GM18951 (cell line): ENCODE results near the gene PON3.

Source experiments
- POLR2A ChIP-seq: IDR thresholded peaks from 4 replicates; pipeline ENCODE4 v1.6.1; 2011; ENCODE audit warnings: mild to moderate bottlenecking; ENCODE audit not compliant: insufficient read length, insufficient read depth; ENCODE audit errors: extremely low read depth
- in situ Hi-C: fragments of 300-500 bp; cut with MboI; formaldehyde crosslinking; loops from one replicate; pipeline ENCODE4 v1.12.0; 2022; ENCODE audit warnings: low sequenced_read_pairs, mixed read lengths, inconsistent platforms; ENCODE audit not compliant: unreplicated experiment

PON3 gene

DNA sequence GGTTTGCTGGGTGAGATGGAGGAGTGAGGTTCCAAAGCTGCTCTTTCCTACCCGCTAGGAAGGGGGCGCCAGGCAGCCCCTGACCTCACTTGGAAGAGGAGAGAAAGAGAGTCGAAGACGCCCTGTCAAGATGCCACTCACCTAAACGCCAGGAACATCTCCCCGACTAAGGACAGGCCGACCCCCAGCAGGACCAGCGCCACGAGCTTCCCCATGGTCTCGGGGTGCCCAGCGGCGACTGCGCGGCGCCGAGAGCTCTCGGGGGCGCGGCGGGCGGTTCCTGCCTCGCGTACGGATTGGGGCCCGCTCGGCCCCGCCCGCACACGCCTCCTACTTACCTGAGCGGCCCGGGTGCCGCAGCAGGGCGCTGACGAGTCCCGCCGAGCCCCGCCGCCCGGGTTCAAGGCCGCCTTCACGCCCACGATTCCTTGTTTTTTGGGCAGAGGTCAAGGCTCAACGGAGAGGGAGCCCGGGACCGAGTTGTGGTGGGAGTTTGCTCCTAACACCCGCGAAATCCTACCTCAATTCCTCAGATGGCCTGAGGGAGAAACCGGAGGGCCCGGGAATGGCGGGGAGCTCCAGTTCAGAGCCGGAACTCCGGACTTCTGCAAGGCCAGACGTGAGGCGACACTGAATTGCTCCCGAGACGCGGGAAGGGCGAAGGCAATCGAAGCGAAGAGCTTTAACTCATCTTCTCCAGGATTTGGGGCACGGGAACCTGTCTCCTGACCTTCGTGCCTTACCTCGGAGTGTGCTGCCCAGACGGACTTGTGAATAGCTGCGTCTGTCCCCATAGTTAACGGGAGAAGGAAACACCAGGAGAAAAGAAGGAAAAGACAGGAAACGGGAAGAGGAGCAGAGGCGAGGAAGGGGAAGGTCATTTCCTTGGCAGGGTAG, at the start of gene PON3:
TSS of gene PON3 (minus strand) at position 240 of the 897 bp plus-strand sequence. CDS start at position 215, 25 bp downstream.
- TF ChIP-seq POLR2A = no peak
- in situ Hi-C loops = no loop called here

GRCh38 chr7:95444796-95445195, 48.6 kb upstream of the PON3 start:
- TF ChIP-seq POLR2A = no peak
- in situ Hi-C loops = no loop called here

GRCh38 chr7:95441042-95441823, 45.1 kb upstream of the PON3 start:
- in situ Hi-C loops = no loop called here
- TF ChIP-seq POLR2A = no peak

GRCh38 chr7:95440394-95441038, 44.3 kb upstream of the PON3 start:
- in situ Hi-C loops = no loop called here
- TF ChIP-seq POLR2A = no peak

DNA sequence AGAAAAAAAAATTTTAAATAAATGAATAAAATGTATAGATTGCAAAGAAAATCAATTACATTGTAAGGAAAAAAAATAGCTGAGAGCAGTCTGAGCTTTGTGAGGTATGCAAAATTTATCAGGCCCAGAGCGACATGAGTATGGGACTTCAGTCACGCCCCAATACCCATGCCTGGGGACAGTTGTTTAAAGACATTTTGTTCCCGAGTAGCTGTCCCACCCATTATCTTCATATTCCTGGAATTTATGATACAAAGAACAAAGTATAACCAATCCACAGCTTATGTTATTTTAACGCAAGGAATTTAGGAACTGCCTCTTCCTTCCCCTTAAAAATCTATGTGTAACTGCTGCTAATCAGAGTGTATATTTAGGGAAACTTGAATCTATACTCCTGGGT, 40.2 kb upstream of the PON3 start:
- in situ Hi-C loops = no loop called here
- TF ChIP-seq POLR2A = no peak

DNA sequence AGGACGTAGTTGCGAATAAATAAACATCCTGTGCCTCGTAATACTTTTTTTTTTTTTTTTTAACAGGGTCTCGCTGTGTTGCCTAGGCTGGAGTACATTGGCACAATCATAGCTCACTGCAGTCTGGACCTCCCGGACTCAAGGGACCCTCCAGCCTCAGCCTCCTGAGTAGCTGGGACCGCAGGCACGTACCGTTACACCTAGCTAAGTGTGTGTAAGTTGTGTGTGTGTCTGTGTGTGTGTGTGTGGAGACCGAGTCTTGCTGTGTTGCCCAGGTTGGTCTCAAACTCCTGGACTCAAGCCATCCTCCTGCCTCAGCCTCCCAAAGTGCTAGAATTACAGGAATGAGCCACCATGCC, 39.2 kb upstream of the PON3 start:
- no peak for TF ChIP-seq POLR2A
- in situ Hi-C loops = no loop called here

- in situ Hi-C loops = no loop called here
- peak; percentile 59 for TF ChIP-seq POLR2A
Measured at GRCh38 chr7:95434557-95435421, 38.6 kb upstream of the PON3 start, which contains the start of gene PON2. PON2 (minus strand) TSS chr7:95435028; CDS start chr7:95434951, 77 bp downstream.

DNA sequence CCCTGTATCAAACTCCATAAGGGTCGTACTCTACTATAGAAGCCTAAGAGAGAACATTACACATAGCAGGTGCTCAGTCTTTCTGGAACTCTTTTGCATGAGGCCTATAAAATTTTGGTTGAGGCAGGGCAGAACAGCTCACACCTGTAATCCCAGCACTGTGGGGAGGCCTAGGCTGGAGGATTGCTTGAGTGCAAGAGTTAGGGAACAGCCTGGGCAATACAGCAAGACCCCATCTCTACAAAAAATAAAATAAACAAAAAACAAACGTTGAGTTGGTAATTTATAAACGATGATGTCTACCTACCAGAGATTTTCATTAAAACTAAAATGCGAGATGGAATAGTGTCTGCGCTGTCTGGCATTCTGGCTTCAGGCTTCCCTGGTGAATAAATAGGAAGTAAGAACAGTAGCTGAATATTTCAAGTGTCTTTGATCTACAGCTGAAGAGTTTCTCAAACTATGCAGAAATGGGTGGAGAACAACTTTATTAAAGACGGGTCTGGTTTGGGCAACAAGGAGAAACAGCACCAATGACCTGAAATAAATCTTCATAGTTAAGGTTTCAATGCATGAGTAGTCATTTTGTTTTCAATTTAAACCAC, 37.9 kb upstream of the PON3 start:
- TF ChIP-seq POLR2A = no peak
- in situ Hi-C loops = no loop called here

GRCh38 chr7:95433129-95433528, 37.0 kb upstream of the PON3 start:
- no peak for TF ChIP-seq POLR2A
- in situ Hi-C loops = no loop called here

DNA sequence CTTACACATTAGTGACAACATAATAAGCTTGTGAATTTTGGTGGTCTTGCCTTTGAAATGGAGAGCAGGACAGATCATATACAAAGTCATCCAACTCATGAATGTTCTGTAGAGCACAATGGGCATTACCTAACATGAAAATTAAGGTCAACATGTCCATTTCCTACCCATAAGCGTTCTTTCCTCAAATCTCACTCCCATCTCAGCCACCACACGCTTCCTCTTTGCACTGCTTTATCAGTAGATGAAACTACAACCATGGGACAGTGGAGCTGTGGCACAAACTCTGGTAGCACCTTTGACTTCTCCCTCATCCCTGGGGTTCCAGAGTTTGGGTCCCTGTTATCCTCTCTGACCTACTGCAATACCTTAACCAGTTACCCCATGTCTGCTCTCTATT, 36.4 kb upstream of the PON3 start:
- no peak for TF ChIP-seq POLR2A
- in situ Hi-C loops = no loop called here

DNA sequence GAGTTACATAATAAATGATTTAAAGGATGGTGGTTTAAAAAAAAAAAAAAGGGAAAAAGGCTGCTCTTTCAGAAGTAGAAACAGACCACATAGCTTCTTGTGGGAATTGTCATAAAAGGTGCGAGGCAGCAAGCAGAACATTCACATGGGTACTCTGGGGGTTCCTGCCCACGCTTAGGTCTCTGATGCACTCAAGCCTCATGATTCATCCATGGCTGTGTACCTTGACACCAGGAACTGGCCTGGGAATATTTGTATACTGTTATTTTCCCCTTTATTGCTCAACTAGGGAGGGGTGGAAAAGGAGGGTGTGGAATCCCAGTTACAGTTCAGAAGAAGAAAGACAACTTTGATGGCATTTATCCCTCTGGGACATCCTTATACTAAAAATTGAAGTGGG, 34.7 kb upstream of the PON3 start:
- in situ Hi-C loops = no loop called here
- no peak for TF ChIP-seq POLR2A
